ENCODE measurements around the gene TXNRD2.
A peak's percentile ranks its signal among the peaks of the same experiment; 100 is the strongest.
"Not testable (repeated sequence)": the region's sequence is repeated elsewhere in the genome, so short reads cannot be mapped to it uniquely, and the experiment has no call there.

The TXNRD2 gene

DNA sequence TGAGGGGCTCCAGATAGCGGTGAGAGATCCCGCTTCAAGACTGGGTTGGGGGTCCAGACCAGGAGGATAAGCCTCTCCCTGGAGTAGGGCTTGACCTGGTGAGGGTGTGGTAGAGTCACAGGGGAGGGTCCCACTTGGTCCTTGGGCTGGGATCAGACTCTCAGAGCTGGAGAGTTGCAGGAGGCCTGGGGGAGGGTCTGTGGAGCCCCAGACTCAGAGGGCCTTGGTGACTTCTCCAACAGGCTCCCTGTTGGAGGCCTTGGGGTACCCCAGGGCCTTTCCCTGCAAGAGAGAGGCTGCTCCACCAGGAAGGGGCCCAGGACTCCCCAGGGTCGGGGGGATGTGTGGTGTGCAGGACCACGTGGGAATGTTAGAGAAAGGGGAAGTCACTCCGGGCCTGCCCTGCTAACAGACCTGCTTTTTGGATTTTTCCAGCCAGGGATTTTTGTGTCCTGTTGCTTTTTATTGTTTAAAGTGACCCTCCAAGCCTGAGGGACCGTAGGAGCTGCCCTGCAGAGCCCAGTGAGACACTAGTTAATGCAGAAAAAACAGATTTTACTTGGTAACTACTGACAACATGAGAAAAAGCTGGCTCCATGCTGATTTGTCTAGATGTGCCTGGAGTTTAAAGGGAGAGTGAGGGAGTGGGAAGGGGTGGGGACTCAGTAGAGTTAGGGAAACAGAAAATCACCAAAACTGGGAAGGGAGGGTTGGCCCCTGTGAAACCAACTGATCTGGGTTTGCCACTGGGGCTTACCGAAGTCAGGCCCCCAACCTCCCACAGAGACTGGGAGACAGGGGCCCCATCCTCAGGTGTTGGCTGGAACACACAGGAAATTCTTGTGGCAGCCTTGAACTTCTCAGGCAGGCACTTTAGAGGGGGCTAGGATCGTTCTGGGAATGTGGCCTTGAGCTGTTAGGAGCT is 801 bp upstream of the TXNRD2 start:
- peak; percentile 12 for DNase-seq

DNA sequence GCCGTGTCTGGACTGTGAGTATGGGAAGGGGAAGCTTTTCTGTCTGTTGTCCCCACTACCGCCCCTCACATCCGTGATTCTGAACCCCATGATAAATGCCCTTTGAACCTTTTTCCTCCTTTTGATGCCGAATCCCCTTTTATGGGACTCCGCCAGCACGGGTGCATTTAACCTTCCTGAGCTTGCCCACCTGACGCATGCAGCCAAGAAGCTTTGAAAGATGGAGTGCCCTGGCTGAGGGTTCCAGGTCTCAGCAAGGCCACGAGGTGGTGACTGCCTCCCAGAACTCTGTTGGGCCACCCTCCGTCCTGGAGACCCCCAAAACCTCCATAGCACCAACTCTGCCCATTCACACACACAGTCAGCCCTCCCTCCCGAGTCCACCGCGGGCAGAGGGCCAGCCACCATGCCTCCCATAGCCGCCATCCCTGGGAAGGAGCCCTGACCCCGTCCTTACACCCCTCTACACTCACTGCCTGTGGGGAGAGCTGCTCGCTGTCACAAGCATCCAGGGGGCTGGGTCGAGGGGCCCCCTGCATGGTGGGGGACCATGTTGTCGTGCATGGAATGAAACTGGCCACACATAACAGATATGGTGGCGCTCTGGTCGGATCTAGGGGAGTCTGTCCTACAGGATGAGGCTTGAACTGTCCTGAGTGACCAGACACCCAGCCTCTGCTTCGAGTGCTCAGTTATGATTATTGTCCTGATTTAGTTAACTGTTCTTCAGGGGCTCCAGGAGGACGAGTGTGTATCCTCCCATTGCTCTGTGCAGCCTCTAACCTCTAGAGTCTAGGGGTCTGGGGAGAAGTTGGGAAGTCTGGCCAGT is 868 bp downstream of the TXNRD2 start:
- DNase-seq: no peak

DNA sequence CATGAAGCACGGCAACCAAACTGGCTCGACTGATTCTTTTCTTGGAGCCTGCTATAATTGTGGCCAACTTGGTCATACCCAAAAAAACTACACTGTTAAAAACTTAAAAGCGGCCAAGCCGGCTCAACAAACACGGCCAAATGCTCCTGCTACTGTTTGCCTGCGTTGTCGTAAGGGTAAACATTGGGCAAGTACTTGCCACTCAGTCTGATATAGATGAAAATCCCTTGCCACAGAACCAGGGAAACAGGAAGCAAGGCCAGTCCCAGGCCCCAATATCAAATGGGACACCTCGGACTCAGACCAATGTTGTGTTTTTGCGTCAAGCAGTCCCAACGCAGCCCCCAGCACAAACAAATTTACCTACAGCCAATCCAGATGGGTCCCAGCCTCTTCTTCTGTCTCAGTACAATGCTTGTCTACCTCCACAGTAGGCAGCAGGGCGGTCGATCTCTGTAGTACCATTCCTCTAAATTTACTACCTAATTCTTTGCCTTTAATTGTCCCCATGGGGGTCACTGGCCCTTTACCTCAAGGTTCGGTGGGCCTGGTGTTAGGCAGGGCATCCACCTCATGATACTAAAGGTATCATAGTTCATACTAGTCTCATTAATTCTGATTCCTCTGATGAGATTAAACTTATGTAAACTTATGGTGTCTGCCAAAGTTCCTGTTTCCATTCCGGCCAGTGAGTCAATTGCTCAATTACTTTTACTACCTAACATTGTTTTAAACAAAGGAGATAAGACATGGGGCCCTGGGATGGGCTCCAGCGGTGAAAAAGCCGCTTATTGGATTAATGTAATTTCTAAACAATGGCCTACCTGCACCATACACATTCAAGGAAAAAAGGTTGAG is 3.8 kb downstream of the TXNRD2 start:
- DNase-seq: no peak

DNA sequence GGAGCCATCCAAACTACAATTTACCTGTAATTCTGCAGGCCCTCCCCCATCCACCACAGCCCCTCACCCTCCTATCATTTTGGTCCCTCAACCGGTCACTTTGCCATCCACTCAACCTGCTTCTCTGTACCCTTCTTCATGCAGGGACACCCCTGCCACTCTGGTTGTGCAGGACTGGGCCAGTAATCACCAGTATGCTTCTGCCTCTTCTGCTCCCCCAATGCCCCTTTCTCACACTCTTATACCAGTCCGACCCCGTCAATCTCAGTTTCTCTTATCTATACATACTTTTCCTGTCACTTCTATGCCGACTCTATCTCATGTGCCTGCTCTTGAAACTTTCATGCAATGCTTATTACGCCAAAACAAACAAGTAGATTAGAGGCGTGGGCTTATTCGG is 5.1 kb downstream of the TXNRD2 start:
- DNase-seq: no peak

DNA sequence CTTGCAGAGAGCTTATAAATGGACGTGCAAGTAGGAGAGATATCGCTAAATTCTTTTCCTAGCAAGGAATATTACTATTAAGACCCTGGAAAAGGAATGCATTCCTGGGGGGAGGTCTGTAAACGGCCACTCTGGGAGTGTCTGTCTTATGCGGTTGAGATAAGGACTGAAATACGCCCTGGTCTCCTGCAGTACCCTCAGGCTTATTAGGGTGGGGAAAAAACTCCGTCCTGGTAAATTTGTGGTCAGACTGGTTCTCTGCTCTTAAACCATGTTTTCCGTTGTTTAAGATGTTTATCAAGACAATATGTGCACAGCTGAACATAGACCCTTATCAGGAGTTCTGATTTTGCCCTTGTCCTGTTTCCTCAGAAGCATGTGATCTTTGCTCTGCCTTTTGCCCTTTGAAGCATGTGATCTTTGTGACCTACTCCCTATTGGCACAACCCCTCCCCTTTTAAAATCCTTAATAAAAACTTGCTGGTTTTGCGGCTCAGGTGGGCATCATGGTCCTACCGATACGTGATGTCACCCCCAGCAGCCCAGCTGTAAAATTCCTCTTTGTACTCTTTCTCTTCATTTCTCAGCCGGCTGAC is 6.4 kb downstream of the TXNRD2 start:
- not testable (repeated sequence) for DNase-seq

DNA sequence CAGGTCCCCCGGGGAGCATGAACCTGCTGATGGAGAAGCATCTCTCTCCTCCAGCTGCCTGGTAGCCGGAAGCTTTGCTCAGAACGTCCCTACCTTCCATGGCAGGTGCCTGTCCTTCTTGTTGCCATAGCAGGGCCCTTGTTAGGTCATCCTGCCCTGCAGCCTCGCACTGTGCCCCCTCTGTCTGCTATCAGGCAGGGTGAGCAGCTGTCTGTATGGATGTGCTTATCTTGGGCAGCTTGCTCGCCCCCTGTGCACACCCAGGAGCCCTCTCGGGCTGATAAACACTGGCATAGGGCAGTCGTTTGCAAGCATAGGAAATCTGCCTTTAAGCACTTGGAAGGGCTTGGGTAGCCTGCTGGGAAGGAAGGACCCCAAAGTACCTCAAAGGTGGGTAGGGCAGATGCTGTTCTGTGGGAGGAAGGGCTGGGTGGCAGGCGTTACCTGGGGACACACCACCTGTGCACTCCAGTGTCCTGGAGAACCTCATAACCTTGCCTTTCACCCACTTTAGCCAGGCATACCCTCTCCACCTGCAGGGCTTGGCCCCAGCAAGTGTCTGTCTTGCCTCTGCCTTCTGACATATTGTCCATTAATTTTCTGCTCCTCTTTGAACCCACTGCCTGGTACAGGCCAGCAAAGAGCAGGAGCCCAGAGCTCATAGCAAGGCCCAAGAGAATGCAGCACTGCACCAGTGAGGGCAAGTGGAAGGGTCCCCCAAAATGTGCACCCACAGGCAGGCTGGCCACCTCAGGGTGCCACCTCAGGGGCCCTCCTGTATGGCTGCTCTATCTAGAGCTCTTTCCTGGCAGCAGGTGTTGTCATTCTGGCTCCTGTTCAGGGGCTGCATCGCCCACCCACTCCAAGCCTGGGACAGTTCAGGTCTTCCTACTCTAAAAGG is 8.0 kb downstream of the TXNRD2 start:
- no peak for DNase-seq

DNA sequence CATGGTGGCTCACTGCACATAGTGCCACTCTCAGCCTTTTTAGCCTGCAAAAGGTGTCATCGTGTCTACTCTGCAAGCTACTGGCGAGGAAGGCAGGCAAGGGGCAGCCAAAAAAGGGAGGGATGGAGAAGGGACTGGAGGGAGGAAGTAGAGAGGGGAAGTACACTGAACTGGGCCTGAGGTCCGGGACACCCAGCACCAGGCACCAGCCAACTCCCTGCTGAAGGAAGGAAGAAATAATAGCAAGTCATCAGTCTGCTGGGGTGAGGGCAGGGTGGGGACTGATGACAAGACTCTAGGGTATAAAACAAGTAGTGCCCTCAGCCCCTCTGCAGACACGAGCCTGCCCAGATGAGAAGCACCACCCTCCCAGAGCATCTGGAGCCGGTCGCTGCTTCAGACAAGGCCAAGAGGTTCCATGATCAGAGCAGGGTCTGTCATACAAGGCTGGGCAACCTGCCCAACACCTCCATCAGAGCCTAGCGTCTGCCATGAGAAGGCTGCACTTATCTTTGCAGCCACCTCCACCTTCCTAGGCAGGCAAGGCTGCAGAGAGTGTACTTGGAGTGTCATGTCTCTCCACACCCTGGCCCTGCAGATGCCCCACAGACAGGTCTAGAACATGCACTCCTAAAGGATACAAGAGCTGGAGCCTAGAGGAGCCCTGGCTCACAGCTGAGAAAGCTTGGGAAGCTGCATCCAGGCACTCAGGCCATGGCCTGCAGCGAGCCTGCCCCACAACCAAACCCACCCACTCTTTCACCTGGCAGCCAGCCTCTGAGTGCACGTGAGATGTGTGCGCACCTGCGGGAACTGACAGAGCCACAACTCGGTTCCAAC is 9.0 kb downstream of the TXNRD2 start:
- no peak for DNase-seq

DNA sequence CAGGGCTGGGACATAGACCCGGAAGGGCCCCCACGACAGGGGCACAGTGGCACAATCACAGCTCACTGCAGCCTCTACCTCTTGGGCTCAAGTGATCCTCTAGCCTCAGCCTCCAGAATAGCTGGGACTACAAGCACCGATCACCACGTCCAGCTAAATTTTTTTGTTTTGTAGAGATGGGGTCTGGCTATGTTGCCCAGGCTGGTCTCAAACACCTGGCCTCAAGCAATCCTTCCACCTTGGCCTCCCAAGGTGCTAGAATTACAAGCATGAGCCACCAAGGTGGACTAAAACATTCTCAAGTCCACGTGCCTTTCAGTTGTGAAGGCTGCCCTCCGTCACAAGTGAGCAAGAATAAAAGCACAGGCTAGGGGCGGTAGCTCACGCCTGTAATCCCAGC is 10.1 kb downstream of the TXNRD2 start:
- no peak for DNase-seq

DNA sequence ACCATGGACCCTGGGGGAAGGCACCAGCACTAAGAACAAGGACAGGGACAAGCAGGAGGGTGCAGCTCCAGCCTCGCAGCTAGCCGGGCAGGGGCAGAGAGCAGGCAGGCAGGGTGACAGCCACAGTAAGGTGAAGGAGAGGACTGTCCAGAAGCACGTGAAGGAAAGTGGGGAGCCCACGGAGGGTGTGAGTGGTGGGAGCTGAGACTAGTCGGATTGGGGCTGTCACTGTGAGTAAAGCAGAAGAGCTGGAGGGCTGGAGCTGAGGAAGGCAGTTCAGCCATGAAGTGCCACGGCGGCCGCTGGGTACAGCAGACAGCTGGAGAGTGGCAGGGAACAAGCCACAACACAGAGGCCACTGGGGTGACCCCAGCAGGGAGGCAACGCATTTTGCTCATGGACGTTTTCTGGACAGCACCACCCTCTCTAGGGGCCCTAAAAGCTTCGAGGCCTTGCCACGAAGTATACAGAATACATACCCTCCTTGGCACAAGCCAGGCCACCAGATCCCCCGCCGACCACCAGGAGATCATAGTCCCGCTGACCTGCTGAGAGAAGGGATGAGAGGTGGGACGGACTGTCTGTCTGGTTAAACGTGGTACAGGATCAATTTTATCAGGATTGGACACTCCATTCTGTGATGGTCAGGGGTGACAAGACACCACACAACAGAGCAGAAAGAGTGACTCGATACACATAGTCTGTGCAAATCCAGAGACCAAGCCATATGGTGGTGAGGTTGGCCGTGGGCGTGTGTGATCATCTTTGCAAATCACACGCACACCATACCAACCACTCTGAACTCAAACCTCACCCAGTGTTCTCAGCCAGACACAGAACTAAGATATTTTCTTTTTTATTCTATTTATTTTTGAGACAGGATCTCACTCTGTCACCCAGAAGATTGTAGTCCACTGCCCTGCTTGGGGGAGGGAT is 10.8 kb downstream of the TXNRD2 start:
- DNase-seq: no peak

DNA sequence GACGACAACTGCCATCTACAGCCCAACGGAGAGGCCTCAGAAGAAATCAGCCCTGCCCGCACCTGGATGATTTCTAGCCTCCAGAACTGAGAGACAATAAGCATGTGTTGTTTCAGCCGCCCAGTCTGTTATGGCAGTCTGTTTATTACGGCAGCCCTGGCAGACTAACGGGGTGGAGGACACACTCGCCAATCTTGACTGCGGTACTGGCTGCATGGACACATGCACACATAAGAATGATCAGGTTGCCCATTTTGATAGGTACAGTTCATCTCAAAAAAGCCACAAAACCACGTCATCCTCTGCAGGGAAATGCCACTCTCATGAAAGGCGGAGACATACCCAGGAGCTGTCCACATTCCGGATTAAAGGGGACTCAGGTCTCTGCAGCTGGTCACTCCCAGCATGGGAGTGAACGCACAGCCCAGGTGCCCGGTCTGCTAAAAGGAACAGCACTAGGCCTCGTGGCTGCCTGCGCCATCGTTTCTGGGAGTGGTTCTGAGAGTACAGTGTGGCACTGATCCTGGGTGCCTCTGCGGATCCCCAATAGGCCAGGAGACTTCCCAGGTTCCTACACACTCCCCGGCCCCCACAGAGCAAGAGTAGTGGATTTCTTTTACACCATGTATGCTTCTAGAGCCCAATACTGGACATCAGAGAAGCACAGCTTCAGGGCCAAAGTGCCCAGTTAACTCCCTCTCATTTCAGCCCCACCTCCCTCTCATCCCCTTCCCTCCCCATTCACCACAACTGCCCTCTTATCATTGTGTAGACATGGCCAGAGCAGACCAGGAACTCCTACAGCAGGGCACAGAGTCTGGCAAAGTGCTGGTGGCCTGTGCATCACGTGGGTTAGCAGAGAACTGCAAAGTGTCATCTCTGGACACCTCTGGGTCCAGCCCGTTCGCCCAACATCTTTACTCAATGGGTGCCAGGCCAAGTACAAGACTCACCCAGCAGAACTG is 11.8 kb downstream of the TXNRD2 start:
- no peak for DNase-seq

DNA sequence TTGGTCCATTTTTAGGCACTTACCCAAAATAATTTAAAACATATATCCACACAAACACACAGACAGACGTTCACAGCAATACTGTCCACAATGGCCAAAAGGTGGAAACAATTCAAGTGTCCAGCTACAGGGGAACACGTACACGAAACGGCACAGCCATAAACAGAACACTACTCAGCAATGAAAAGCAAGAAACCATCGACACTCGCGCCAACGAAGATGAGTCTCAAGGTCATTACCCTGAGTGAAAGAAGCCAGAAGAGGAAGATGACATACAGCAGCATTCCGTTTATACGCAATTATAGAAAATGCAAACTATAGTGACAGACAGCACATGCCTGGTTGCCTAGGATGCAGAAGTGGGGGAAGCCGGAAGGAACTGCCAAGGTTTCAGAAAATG is 13.4 kb downstream of the TXNRD2 start:
- no peak for DNase-seq

DNA sequence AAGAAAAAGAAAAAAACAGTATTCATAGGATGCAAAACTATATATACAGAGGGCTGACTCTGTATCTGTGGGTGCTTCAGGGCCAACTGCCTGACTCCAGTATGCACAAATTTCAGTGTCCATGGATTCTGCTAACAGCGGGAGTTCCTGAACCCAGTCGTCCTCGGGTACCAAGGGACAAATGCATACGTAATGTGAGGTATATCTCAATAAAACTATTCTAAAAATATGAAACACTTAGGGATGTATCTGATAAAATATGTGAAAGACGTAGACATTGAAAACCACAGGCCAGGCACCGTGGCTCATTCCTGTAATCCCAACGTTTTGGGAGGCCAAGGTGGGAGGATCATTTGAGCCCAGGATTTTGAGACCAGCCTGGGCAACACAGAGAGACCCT is 13.9 kb downstream of the TXNRD2 start:
- DNase-seq: no peak

DNA sequence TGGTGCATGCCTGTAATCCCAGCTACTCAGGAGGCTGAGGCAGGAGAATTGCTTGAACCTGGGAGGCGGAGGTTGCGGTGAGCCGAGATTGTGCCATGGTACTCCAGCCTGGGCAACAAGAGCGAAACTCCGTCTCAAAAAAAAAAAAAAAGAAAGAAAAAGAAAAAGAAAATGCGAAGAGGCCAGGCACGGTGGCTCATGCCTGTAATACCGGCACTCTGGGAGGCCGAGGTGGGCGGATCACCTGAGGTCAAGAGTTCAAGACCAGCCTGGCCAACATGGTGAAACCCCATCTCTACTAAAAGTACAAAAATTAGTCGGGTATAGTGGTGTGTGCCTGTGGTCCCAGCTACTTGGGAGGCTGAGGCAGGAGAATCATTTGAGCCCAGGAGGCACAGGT is 15.6 kb downstream of the TXNRD2 start:
- DNase-seq: not testable (repeated sequence)

DNA sequence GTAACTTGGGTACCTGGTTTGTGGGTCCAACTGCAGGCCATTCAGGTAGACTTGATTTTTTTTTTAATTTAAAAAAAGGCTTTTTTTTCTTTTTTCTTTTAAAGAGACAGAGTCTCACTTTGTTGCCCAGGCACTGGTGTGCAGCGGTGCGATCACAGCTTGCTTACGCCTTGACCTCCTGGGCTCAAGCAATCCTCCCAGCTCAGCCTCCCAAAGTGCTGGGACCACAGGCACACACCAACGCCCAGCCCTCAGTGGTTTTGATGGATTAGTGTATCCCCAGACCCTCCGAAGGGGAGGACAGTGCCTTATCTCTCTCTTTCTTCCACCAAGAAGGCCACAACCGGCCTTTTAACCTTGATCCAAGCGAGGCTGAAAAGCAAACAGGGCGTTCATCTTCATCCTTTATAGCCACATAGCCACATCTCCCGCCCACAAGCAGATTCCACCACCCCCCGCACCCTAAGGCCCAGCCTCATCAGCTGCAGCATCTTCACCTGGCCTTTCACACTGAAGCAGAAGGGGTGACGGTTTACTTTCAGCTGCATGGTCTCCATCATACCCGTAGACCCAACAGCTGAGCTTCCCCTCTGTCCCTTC is 17.6 kb downstream of the TXNRD2 start:
- no peak for DNase-seq

DNA sequence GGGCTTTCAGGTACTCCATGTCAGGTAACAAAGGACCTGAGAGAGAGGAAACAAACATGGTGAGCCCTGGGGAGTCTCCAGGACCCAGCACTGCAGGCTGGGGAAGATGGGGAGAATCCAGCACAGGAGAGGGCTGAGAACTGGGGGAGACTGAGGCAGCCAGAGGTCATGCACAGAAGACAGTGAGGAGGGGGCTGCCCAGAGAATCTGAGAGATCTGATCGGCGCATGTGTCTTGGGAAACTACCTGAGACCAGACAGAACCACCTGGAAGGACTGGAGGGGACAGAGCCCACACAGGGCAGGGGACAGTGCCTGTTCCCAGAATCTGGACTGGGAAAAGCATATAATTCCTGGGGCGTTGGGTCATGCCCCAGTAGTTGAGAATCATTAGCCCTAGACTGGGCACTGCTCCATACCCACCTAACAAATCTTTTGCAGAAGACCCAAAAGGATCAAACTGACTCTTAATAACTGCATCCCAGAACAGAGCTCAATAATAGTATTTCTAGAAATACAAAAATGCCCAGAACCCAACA is 20.0 kb downstream of the TXNRD2 start:
- DNase-seq: no peak

DNA sequence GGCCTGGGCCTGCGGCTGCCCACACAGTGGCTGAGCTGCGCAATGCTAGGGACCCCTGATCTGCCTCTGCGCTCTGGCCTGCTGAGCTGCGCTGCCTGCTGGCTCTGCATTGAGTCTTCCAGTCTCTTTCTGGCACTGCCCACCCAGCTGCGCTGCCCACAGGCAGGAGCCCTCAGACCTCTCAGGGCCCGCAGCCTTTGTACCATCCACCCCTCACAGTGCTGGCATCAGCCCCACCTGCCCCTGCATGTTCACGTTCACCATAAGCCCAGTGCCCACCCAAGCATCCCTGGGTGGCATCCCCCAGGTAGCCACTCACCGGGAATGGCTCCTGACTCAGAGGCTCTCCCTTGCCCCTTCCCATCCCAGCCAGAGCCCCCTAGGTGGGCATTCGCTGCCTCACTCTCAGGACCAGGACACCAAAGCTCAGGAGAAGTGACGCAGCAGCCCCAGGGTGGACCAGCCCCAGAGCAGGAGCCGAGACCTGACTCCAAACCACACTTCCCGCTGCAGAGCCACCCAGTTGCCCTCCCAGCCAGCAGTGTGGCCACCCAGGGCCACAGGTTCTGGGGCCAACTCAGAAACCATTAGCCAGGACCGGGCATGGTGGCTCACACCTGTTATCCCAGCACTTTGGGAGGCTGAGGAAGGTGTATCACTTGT is 21.8 kb downstream of the TXNRD2 start:
- no peak for DNase-seq
